Middle frontal gyrus (tissue), 1 donor: ENCODE measurements around the gene PNMA6F.

ENCODE experiments used
- DNase-seq: peaks from one replicate; pipeline ENCODE4 v3.0.0-alpha.2; 2015; ENCODE audit warnings: low spot score; ENCODE audit errors: extremely low spot score

PNMA6F gene

DNA sequence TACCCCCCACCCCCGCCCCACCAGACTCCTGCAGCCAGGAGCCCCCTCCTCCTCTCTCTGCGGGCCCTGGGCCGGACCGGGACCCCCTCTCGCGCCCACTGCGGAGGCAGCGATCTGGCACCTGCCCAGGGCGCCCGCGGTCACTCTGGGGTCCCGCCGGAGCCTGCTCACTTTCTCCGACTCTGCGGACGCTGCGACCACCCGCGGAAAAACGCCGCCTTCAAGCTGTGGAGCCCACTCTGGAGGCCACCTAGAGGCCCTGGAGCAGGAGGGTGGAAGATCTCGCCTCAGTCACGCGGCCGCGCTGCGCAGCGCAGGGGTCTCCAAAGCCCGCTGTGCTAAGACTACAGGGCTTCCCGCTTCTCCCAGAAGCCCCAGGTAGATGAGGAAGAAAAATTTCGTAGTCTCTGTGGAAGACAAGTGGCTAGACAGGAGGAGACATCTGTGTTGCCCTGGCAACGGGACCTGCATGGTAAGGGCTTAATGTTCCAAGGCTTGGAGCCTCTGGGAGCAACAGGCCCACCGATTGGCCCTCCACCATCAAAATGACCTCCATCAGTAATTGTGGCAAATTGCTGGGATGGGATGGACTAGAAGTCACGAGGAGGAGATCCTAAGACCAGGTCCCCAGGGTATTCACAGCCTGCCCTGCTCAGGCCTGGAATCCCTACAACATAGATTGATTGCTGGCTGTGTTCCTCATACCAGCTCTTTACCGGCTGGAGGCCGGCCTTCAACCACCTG lies at the start of gene PNMA6F:
Gene PNMA6F (minus strand): TSS at position 387 of the 744 bp plus-strand sequence. CDS start 1,093 bp downstream, outside the sequence.
- DNase-seq: no peak

DNA sequence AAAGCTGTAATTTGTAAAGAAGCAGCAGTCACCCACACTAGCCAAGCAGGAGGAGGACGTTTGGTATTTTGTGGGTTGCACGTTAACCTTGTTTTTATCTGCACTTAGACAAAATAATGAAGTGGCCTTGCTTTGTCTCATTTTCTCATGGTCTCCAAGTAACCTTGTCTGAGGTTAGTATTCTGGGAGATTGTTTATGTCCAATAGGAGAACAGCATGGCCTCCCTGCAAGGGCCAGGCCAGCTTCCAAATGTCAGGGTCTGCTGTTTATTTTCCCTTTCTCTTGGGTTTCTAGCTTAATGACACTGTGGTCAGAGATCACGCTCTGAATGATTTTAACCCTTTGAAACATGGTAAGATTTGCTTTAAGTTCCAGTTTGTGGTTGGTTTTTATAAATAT lies 49.7 kb upstream of the PNMA6F start:
- no peak for DNase-seq

- DNase-seq: no peak
Measured at GRCh38 chrX:153370293-153371055, 48.9 kb upstream of the PNMA6F start.

- DNase-seq: no peak
Measured at GRCh38 chrX:153366878-153367538, 45.4 kb upstream of the PNMA6F start.

DNA sequence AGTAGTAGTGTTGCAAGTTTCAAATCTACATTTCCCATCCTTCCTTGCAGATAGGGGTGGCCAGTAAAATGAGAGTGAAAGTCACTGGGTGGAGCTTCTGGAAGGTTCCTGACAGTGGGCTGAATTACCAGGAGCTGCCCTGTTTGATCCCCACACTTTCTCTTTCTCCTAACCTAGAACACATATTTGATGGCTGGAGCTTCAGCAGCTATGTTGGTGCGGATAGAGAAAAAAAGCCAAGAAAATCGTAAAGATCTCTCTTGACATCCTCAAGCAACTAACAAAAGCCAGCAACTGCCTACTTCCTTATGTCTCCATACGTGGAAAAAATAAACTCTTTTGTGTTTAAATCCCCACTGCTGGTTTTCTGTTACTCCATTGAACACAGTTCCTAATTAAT lies 44.6 kb upstream of the PNMA6F start:
- DNase-seq: no peak

- no peak for DNase-seq
Measured at GRCh38 chrX:153365670-153366069, 44.1 kb upstream of the PNMA6F start.

DNA sequence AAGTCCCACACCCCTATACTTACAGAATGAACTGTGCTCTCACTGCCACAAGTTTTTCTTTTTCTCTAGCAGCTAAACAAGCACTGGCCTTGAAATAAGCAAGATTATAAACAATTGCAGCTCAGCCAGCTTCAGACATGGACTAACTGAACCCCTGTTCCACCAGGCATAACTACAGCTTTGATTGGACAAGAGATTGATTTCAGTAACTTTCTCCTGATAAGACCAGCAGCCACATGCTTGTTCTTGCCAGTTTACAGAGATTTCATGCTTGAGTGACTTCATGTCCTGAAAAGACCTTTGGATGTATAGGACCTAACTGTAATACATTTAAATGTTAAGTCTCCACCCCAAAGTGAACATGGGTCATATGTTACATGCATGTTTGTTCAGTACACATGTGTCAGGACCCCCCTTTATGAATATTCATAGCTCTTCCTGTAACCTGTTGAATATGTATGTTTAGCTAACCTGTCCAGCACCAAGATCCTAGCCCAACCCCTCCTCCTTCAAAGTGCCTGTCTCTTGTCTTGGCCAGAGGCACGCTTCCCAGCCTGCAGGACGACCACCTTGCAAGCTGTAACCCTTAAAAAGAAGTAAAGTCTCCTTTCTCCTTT lies 40.3 kb upstream of the PNMA6F start:
- DNase-seq: no peak

DNA sequence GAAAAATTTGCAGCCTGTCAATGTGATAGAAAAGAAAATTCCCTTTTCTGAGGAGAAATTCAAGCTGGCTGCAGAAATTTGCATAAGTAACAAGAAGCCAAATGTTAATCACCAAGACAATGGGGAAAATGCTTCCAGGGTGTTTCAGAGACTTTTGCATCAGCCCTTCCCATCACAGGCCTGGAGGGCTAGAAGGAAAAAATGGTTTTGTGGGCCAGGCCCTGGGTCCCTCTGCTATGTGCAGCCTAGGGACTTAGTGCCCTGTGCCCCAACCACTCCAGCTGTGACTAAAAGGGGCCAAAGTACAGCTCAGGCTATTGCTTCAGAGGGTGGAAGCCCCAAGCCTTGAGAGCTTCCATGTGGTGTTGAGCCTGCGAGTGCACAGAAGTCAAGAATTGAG lies 36.3 kb upstream of the PNMA6F start:
- DNase-seq: no peak

DNA sequence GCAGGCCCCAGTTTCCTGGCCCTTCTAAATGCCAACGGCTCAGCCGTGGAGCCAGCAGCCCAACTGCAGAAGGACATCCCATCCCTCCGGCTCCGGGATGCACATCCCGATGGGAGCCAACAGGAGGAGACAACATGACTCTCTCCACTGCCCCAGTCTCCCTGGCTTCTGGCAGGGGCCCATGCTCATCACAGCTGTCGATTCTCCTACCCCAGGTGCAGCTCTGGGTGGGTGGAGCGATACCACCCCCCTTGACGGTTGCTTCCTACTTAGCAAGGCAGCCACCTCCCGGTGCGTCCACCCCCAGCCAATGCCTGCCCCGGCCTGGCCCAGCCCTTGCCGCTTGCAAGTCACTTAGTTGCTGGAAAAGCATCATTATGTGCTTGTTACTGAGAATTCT lies 31.8 kb upstream of the PNMA6F start:
- no peak for DNase-seq

GRCh38 chrX:153352858-153353257 lies 31.3 kb upstream of the PNMA6F start:
- DNase-seq: no peak

DNA sequence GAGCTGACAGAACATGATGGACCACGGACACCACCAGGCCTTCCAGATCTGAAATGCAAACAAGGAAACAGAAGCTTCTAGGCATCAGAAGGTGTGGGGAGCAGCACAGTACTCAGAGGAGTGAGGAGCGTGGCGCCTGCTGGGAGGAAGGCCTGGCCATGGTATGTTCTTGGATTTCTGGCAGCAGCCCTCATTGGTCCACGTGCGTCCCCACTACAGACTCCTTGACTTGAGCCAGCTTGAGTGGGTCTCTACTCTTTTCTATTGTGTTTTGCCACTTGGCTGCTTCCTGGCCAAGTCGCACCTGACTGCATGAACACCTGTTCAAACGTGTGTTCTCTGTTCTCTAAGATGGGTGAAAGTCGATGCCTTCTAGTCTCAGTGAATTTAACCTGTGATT lies 30.4 kb upstream of the PNMA6F start:
- DNase-seq: no peak

DNA sequence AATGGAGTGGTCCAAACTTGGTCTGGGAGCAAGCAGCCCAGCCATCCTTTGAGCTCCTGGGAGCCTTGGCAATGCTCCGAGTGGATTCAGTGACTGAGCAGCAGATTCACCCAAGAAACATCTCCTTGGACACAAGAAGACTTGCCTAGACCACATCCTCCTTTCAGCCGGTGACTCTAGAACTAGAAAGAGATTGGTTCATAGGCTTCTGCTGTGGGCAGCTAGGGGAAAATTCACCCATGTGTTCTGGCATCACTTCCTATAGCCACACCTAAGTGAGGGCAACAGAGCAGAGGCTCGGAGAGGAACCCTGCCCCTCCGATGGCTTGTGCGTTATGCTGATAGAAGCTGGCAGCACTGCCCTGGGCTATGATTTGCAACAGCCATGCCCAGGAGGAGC lies 28.4 kb upstream of the PNMA6F start:
- no peak for DNase-seq

DNA sequence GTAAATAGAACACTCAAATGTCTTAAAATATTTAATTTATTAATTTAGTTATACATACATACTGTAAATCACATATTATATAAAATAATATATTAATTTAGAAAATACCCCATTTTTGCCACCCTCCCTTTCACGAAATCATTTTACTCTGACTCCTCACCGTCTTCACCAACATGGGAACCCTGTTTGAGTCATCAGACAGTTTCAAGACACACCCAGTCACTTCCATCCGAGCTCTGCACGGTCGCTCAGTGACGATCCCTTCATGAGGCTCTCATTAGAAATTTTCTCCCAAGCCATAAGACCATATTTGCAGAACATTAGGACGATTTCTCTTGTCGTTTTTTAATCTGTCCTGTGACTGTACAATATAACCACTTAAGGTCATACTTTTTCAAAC lies 26.9 kb upstream of the PNMA6F start:
- DNase-seq: no peak

GRCh38 chrX:153347530-153347929 lies 26.0 kb upstream of the PNMA6F start:
- no peak for DNase-seq

GRCh38 chrX:153343674-153344073 lies 22.1 kb upstream of the PNMA6F start:
- DNase-seq: no peak

- DNase-seq: no peak
Measured at GRCh38 chrX:153342762-153343558, 21.4 kb upstream of the PNMA6F start.

DNA sequence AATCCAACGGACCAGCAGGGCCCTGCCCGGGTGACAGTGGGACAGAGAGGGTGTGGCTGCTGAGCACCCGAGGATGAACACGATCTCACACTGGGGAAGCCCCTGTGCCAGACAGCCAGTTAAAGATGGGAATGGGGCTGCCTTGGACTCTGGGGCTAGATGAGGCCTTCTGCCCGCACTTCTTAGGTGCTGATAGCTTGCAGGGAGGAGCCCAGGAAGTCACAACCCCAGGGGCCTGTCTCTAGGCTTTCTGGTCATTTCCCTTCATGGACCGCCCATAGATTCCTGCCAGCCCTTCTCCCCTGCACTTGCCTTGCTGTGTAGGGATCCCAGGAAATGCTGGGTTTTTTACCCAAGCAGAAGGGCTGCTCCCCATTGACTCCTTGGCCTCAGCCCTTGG lies 18.5 kb upstream of the PNMA6F start:
- DNase-seq: no peak

GRCh38 chrX:153339662-153340061 lies 18.1 kb upstream of the PNMA6F start:
- no peak for DNase-seq

GRCh38 chrX:153338836-153339235 lies 17.3 kb upstream of the PNMA6F start:
- DNase-seq: no peak

GRCh38 chrX:153336988-153337387 lies 15.4 kb upstream of the PNMA6F start:
- no peak for DNase-seq
